GM12892 (cell line): ENCODE data around the gene PRR36.

ENCODE experiments used
- POLR2A ChIP-seq: IDR thresholded peaks from 2 replicates; pipeline ENCODE4 v1.6.1; 2011; ENCODE audit warnings: low read depth, low read length, control low read depth
- POLR2AphosphoS5 ChIP-seq: IDR thresholded peaks from 2 replicates; pipeline ENCODE4 v1.6.1; 2011; ENCODE audit warnings: low read depth, low read length, control low read depth
- TAF1 ChIP-seq: IDR thresholded peaks from 2 replicates; pipeline ENCODE4 v1.6.1; 2011; ENCODE audit warnings: low read depth, mild to moderate bottlenecking, control low read depth, low read length, borderline replicate concordance

DNA sequence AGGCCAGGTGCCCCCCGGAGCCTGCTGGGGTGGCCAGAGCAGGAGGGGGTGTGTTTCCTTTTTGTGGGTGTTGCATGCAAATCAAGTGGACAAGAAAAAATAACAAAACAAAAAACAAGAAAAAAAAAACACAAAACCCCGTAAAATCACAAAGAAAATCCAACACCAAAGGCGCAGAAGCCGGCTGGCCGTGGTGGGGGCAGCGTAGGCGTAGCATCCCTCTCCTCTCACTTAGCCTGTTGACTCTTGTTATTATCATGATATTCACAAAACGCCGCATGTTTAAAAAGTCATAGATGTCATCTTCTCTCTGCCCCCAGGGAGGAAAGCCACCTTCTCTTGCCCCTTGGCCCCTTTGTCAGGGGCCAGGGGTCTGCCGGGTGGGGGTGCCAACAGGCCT is 39.5 kb upstream of the PRR36 start:
- TF ChIP-seq POLR2A (no peak), POLR2AphosphoS5 (peak; percentile 13; the same call in 1 of the 2 replicates), TAF1 (no peak)
